Heart left ventricle (tissue), 13 donors: ENCODE results near the gene ABHD17C.

Experiments used
- POLR2A ChIP-seq, 2 donors: fragments of 450-650 bp; IDR thresholded peaks; one replicate each; pipeline ENCODE4 v1.6.1; 2017; ENCODE audit warnings: antibody characterized with exemption in 2 of 2, mild to moderate bottlenecking in 2 of 2, moderate library complexity in 2 of 2
- TF ChIP-seq, protein P1 (sequence below), 12 donors: fragments of 200-600 bp; sonication (generic) in 4 of 12; IDR thresholded peaks; one replicate each; pipeline versions ENCODE4 v1.5.0 to v1.8.0; 2018 to 2022; ENCODE audit warnings: antibody characterized with exemption in 12 of 12, mild to moderate bottlenecking in 5 of 12
- donor health status: ischemic (EF 13 %, LVEDD 7.1; RV severe dilation, severe dysfunction).
- donor health status: DM: no; HTN: yes; CAD: no.
- donor health status: DM: no; HTN: no; CAD: no.
- donor health status: ischemic (EF 25% LVEDD 6.9; RV normal size, moderate dysfunction).
- donor health status: ischemic (EF 25% LVEDD 5.7; RV mildly dilated, moderate dysfunction).
- donor health status: ischemic (EF 35%, LVEDD 5.7; RV mildly dilated, moderate dysfunction).
- donor health status: nonischemic (EF 11% LVEDD 7.7; RV severe dilation, severe dysfunction).
- donor health status: DM: yes; HTN: yes; CAD: no.
- donor health status: PGD.
- donor health status: ischemic (EF 29% LVEDD 5.4; RV normal size, mild dysfunction).
- donor health status: nonischemic (EF 23%, LVEDD 6.1; RV moderate dilation, normal function).

DNA sequence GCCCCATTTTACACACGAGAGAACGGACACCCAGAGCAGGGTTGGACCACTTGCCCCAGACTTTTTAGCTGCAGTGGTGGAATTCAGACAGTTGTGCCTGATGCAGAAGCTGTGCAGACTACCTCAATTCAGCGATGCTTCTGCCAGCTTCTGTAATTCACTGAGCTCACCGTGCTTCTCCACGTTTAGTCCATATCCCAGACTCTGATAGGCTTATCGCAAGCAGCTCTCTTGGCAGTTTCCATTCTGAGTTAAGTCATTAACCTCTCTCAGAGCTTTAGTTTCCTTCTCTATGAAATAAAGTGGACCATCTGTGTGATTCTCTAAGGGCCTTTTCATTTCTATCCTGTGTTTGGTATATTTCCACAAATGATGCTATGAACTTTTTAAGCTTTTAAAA is 37.1 kb downstream of the ABHD17C start:
- TF ChIP-seq, protein P1, sequence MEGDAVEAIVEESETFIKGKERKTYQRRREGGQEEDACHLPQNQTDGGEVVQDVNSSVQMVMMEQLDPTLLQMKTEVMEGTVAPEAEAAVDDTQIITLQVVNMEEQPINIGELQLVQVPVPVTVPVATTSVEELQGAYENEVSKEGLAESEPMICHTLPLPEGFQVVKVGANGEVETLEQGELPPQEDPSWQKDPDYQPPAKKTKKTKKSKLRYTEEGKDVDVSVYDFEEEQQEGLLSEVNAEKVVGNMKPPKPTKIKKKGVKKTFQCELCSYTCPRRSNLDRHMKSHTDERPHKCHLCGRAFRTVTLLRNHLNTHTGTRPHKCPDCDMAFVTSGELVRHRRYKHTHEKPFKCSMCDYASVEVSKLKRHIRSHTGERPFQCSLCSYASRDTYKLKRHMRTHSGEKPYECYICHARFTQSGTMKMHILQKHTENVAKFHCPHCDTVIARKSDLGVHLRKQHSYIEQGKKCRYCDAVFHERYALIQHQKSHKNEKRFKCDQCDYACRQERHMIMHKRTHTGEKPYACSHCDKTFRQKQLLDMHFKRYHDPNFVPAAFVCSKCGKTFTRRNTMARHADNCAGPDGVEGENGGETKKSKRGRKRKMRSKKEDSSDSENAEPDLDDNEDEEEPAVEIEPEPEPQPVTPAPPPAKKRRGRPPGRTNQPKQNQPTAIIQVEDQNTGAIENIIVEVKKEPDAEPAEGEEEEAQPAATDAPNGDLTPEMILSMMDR (IDR thresholded peaks at IDR 0.05): no peak
- no peak for TF ChIP-seq POLR2A (IDR thresholded peaks at IDR 0.05)
